GM18511 (cell line): Measurements from ENCODE around the gene ARFIP2.

Experiments used
- ATAC-seq: cut with Tn5 transposase; IDR thresholded peaks from one replicate; pipeline ENCODE4 v1.9.1; 2021; ENCODE audit warnings: mild to moderate bottlenecking, moderate library complexity; ENCODE audit not compliant: unreplicated experiment

Gene ARFIP2

GRCh38 chr11:6482441-6482840 lies 1.3 kb upstream of the ARFIP2 start:
- no peak for ATAC-seq

DNA sequence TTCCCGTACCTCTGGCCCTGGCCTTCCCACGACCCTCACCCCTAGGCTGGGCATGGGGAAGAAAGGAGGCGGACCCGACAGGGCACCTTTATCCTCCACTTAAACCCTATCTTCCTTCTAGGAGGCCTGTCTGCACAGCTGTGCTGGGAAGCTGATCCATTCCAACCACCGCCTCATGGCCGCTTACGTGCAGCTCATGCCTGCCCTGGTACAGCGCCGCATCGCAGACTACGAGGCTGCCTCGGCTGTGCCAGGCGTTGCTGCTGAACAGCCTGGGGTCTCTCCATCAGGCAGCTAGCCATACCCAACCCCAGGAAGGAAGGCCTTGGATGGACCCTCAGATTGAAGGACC lies 769 bp upstream of the ARFIP2 start:
- ATAC-seq, result peak; percentile 2

GRCh38 chr11:6480299-6480914 lies 724 bp downstream of the ARFIP2 start:
- ATAC-seq, result no peak

- no peak for ATAC-seq
Observed at GRCh38 chr11:6476571-6476970, 4.6 kb downstream of the ARFIP2 start.

GRCh38 chr11:6475936-6476335 lies 5.2 kb downstream of the ARFIP2 start:
- no peak for ATAC-seq

DNA sequence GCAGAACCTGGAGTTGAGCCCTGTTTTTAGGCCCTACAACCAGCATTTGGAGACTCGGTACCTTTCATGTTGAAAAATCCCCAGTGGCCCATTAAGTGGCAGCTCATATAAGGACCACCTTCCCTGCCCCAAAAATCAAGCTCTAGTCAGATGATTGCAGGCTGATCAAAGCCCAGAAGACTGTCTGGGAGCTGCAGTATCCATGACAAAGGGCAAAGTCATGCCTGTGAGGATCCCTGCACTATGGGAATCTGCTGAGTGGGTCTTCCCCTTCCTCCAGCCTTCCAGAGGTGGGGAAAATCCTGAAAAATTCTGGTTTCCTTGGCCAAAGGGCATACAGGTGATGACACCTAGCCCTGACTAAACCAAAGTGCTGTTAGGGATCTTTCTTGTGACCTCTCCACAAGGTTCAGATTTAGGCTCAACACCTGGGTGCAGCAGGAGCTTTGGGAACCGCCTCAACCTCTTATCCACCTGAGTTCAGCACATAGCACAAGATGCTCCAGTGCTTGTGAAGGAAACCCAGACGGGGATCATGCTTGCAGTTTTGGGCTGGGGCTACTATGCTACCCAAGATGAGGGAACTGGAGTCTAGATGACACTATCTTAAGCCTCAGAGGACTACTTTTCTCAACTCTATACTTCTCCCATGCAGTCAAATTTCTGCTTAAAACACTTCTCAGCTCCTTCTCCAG lies 6.2 kb downstream of the ARFIP2 start:
- ATAC-seq, result no peak

DNA sequence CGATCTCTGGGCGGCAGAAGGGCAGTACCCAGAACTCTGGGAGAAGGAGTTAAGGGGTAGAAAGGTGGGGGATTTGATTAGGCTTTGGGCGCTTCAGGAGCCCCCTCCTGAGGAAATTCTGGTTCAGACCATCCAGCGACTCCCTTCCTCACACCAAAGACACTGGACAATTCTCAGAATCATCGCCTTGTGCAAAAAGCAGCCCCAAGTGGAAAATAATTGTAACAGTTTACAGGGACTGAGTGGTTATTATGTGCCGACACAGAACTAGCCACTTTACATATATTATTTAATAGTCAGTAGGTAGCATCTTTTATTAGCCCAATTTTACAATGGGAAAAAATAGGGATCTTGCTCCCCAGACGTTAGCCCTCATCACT lies 6.7 kb downstream of the ARFIP2 start:
- ATAC-seq, result no peak

DNA sequence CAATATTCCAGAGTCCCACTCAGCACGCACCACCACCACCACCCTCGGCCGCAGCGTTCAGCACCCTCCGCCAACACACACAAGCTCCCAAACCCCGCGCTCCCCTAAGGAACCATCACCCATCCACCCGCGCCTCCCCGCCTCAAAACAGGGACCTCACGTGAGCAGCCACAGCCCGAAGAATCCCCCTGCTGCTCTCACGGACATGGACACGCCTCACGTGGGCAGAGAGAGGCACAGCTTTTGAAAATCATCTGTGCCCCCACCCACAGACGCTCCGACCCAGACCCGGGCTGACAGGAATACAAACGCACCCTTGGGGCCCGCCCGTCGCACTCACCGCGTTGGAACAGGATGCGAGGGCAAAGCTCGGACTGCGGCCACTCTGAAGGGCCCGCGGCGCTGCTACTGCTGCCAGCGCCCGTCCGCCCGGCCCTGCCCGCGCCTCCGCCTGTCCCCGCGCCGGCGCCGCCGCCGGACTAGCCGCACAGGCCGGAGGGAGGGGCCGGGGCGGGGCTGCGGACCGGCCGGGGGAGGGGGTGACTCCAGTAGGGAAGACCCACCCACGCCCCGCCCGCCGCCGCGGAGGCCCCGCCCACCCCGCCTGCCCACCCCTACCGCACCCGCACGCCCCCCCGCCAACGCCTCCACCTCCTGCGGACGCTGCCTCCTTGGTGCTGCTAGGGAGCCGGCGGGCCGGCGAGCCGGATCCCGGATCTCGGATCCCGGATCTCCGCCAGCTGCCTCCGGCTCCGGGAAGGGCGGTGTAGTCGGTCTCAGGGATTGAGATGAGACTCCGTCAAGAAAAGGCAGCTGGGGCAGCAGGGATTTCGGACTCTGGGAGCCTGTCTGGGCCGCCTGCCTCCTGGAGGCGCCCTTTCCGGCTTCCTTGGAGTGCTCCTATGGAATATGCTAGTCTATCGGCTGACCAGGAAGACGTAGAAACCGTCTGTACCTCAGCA lies 7.4 kb downstream of the ARFIP2 start, which contains the start of gene TRIM3:
Gene TRIM3 (minus strand): TSS at position 491 of the 962 bp plus-strand sequence. CDS start 8,246 bp downstream, outside the sequence.
- peak; percentile 75 for ATAC-seq

DNA sequence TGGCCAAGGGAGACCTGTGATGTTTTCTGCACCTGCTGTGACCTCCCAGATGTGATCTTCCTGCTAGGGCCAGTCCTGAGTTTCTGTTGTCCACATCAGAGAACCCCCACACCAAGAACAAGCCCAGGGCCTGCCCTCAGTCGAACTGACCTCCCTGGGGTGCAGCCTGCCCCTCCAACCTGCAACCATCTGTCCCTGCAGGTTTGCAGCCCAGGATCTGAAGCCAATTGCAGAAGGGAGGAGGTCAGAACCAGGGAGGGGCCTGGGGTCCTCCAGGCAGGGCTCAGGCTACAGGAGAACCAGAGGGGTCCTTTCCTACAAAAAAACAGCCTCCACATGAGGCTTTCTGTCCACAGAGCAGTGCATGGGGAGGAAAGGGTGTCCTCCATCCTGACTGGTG lies 8.2 kb downstream of the ARFIP2 start:
- ATAC-seq, result no peak

- ATAC-seq, result no peak
Observed at GRCh38 chr11:6469599-6469998, 11.5 kb downstream of the ARFIP2 start.

GRCh38 chr11:6468712-6469495 lies 12.2 kb downstream of the ARFIP2 start:
- peak; percentile 42 for ATAC-seq

DNA sequence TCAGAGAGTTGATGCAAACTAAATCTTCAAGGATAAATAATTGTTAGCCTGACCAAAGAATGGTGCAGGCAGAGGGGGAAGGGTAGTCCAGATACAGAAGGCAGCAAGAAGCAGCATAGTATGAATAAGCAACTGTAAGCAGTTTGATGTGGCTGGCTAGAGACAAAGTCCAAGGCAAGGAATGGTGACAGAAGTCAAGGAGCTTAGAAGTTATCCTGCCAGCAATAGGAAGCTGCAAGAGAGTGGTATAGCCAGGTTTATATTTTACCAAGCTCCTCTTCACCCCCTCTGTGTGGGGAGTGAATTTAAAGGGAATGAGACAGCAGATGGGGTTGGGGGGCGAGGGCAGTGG lies 22.1 kb downstream of the ARFIP2 start:
- ATAC-seq, result no peak

- no peak for ATAC-seq
Observed at GRCh38 chr11:6458352-6459098, 22.6 kb downstream of the ARFIP2 start.

DNA sequence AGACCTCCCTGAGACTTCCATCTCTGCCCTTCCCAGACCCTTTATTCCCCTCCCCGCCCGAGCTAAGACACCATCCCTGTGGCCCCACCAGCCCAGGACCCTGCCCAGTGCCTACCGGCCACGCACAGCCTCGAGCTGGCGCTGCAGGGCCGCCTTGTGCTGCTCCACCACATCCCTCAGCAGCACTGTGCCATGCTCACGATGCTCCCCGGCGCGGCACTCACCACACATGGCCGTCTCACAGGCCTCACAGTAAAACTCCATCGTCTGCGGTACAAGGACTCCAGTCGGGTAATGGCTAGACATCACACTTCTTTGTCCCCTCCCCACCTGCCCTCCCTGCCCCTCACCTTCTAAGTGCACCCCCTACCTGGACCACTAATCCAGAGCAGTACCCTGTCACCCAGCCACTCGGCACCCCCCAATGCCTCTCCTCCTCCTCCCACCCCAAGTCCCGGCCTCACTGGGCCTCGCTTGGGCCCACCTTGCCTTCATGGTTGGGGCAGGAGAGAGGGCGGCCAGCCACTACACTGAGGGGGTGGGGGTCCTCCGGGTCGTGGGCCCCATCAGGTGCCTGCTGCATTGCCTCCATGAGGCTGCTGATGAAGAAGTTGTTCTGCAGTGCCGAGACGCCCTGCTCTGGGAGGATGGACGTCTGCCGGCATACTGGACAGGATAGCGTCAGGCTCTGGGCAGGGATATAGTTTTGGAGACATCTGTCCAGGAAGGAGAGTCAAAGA lies 23.4 kb downstream of the ARFIP2 start:
- no peak for ATAC-seq

GRCh38 chr11:6456361-6457073 lies 24.6 kb downstream of the ARFIP2 start:
- no peak for ATAC-seq

- ATAC-seq, result no peak
Observed at GRCh38 chr11:6455070-6455469, 26.1 kb downstream of the ARFIP2 start.

DNA sequence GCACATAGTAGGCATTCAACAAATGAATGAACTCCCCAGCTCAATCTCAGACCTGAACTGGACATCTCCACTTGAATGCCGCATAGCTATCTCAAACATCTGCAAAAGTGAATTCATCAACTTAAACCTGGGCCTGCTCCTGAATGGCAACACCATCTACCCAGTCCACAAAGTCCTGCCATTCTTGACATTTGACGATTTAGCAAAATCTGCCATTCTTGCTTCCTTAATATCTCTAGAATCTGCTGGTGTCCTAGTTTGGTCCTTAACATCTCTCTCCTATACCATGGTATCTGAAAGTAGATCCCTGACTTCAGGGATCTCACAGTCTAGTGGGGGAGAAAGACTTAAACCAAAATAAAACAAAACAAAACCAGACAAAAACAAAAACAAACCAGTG lies 28.0 kb downstream of the ARFIP2 start:
- no peak for ATAC-seq

DNA sequence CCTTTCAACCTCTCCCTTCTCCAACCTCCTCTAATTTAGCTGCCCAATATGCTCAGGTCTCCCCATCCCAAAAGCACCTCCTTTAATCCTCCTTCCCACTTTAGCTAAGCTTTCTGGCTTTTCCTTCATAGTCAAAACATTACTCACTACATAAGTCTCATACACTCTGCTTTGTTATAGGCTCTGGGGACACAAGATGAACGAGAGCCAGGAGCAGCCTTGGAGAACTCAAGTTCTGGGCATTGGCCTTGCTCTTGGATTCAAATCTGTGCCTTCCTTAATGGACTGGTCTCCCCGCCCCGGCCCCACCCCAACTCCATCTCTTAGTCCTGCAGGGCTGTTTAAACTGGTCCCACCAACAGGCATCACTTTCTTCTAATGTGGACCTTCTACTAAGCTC lies 28.9 kb downstream of the ARFIP2 start:
- ATAC-seq, result no peak

- ATAC-seq, result no peak
Observed at GRCh38 chr11:6448574-6448973, 32.6 kb downstream of the ARFIP2 start.
